MCF 10A (cell line): ENCODE data around the gene DTD2. TPM values are rescaled to one million over a fixed set of nuclear protein-coding genes. Genes with fewer than 3 reads are reported as not detected.

Experiments
- BruUV-seq: library from RNA; stranded (reverse); fragments of 400-500 nt; replicated peaks from 2 replicates; lab custom pipeline; 2021; lab: Mats Ljungman, UMichigan
- CTCF ChIA-PET: fragments of 300-600 bp; sonication (Branson Sonifier 250); formaldehyde crosslinking; extraction: SDS; loops from one replicate; lab custom pipeline; 2021; ENCODE audit warnings: antibody characterized with exemption, inconsistent platforms; lab: Yijun Ruan, JAX
- POLR2A ChIA-PET: fragments of 300-600, 350-650 bp; sonication (Branson Sonifier 250); formaldehyde crosslinking; extraction: SDS; loops from one replicate; lab custom pipeline; 2020; ENCODE audit warnings: antibody characterized with exemption, inconsistent platforms; lab: Yijun Ruan, JAX
- DNase-seq: peaks from one replicate; pipeline ENCODE4 v3.0.0-alpha.2; 2018; ENCODE audit not compliant: unreplicated experiment
- H3K27ac Mint-ChIP-seq: one replicate; pipeline ENCODE4 v1.8.0; 2022; ENCODE audit warnings: mild to moderate bottlenecking, low read depth, mixed read lengths; ENCODE audit not compliant: unreplicated experiment
- H3K27me3 Mint-ChIP-seq: one replicate; pipeline ENCODE4 v1.8.0; 2022; ENCODE audit warnings: mixed read lengths; ENCODE audit not compliant: insufficient read depth, unreplicated experiment
- H3K36me3 Mint-ChIP-seq: one replicate; pipeline ENCODE4 v1.8.0; 2022; ENCODE audit warnings: mild to moderate bottlenecking, moderate library complexity, mixed read lengths; ENCODE audit not compliant: insufficient read depth, unreplicated experiment
- H3K4me1 Mint-ChIP-seq: one replicate; pipeline ENCODE4 v1.8.0; 2022; ENCODE audit warnings: mixed read lengths; ENCODE audit not compliant: insufficient read depth, unreplicated experiment
- H3K4me3 Mint-ChIP-seq: one replicate; pipeline ENCODE4 v1.8.0; 2022; ENCODE audit warnings: mild to moderate bottlenecking, moderate library complexity, mixed read lengths; ENCODE audit not compliant: unreplicated experiment
- H3K9me3 Mint-ChIP-seq: one replicate; pipeline ENCODE4 v1.8.0; 2022; ENCODE audit warnings: mixed read lengths; ENCODE audit not compliant: unreplicated experiment
- intact Hi-C: fragments of 100-400 bp; cut with micrococcal nuclease; formaldehyde crosslinking; loops from 2 replicates; pipeline ENCODE4 v1.14.1; 2022
- total RNA-seq: library from RNA; stranded (reverse); gene quantifications from 2 replicates; pipeline ENCODE4 v1.2.3, GENCODE V29; 2022
- TF ChIP-seq, protein P1 (sequence below): fragments of 200-600 bp; IDR thresholded peaks from one replicate; pipeline ENCODE4 v1.8.0; 2022; ENCODE audit warnings: antibody characterized with exemption, mild to moderate bottlenecking; ENCODE audit not compliant: unreplicated experiment

The DTD2 gene
- total RNA-seq, 1 experiment from 2014 or later, result 24.4 TPM

DNA sequence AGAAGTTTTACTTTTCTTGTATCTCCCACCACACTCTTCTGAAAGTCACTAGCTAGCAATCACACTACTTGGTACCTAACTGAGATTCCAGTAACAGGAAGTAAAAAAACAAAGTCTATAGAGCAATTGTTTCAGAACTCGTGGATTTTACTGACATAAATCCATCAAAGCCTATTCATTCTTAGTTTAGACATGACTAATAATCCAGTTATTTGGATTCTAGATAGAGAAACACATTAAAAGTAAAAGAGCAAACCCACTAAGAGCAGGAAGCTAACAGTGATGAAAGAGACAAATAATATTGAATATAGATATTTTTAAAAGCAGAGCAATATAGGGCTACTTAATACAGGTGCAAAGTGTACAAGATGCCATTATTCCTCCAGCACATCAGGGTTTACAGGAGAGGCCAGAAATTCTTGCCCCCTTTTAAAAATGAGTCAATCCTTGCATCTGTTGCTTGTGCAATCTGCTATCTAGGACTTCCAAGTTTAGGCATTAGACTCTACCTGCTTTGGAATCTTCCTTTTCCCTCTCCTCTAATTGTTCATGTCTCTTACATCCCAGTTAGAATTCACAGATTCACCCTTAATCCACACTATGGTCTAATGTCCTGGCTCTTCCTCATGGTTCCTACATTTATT, 43.0 kb downstream of the DTD2 start:
- intact Hi-C loops, result no loop called here
- BruUV-seq, result no TSS peak
- no peaks in the 10 kb centered on the region for H3K9me3 Mint-ChIP-seq
- peak; percentile 33 for DNase-seq
- peaks cover 10% of the 10 kb centered on the region for H3K36me3 Mint-ChIP-seq
- H3K27ac Mint-ChIP-seq, result peak overlapping the region; percentile 2
- TF ChIP-seq, protein P1, sequence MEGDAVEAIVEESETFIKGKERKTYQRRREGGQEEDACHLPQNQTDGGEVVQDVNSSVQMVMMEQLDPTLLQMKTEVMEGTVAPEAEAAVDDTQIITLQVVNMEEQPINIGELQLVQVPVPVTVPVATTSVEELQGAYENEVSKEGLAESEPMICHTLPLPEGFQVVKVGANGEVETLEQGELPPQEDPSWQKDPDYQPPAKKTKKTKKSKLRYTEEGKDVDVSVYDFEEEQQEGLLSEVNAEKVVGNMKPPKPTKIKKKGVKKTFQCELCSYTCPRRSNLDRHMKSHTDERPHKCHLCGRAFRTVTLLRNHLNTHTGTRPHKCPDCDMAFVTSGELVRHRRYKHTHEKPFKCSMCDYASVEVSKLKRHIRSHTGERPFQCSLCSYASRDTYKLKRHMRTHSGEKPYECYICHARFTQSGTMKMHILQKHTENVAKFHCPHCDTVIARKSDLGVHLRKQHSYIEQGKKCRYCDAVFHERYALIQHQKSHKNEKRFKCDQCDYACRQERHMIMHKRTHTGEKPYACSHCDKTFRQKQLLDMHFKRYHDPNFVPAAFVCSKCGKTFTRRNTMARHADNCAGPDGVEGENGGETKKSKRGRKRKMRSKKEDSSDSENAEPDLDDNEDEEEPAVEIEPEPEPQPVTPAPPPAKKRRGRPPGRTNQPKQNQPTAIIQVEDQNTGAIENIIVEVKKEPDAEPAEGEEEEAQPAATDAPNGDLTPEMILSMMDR, result no peak
- H3K4me1 Mint-ChIP-seq, result peaks cover 25% of the 10 kb centered on the region
- H3K27me3 Mint-ChIP-seq, result no peaks in the 10 kb centered on the region
- H3K4me3 Mint-ChIP-seq, result no peak overlapping the region
- POLR2A ChIA-PET, result interaction anchor here (0.9 to 1.3 kb wide), 2 partner anchors 14 to 209 kb away, joined by 3 to 4 read pairs; no protein-coding TSS in a partner anchor
- CTCF ChIA-PET, result interaction anchor here (0.8 to 1.2 kb wide), 4 partner anchors 13 to 91 kb away, joined by 3 read pairs; no protein-coding TSS in a partner anchor

DNA sequence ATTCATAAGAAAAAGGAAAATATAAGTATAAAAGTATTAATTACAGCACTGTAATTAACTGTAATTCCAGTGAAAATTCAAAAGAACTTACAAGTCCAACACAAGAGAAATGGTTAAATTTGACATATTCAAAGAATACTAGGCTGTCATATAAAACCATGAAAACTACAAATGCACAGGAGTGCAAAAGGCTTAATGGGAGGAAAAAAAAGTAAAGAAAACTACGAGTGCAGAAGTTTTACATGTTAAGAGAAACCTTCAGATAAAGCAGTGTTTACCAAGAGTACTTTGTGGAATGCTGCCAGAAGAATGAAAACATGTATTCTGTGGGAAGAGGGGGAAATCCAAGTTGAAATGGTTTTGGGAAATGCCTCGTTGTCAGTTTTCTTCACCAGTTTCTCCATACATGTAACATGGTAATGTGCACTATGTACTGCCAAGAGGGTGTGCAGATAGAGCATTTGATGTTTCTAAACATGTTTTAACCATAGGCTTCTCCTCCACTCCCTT, 46.0 kb downstream of the DTD2 start:
- H3K27ac Mint-ChIP-seq, result no peak overlapping the region
- peak; percentile 16 for DNase-seq
- no peaks in the 10 kb centered on the region for H3K27me3 Mint-ChIP-seq
- H3K4me1 Mint-ChIP-seq, result peaks cover 16% of the 10 kb centered on the region
- no TSS peak for BruUV-seq
- CTCF ChIA-PET, result interaction anchor here (1.0 kb wide), 2 partner anchors 10 to 52 kb away, joined by 3 to 4 read pairs; partner anchors contain the start of gene HEATR5A
- intact Hi-C loops, result no loop called here
- no peak overlapping the region for H3K4me3 Mint-ChIP-seq
- H3K36me3 Mint-ChIP-seq, result peaks cover 11% of the 10 kb centered on the region
- TF ChIP-seq, protein P1, result no peak
- POLR2A ChIA-PET, result interaction anchor here (2.4 kb wide), 1 partner anchor 9 kb away, joined by 14 read pairs; the partner anchor contains the start of gene HEATR5A
- H3K9me3 Mint-ChIP-seq, result no peaks in the 10 kb centered on the region

DNA sequence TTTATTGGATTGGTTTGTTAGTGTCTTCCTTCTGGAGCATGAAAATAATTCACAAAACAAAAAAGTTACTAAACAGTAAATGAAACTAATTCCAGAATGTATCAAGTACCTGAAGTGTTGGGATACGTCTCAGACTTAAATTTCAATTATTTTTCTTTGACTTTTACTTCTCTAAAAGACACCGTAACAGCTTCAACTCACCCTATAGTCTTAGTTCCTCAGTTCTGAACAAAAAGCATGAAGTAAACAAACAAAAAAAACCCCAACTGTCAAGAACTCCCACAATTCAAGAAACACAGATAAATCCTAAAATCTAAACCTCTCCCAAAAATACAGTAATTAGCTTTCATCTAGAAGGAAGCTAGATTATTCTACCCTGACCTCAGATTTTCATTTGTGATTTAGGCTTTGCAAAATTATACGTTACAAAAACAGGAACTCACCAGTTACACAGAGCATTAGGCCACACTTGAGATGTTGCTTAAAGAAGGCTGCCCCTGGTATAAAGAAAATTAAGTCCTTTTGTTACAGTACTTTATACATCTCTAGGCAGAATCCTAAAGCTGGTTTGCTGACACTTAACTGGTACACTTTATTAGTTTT, 47.2 kb downstream of the DTD2 start:
- peaks cover 11% of the 10 kb centered on the region for H3K36me3 Mint-ChIP-seq
- ChIA-PET POLR2A (interaction anchor here (1.2 to 2.4 kb wide), 2 partner anchors 8 to 10 kb away, joined by 5 to 14 read pairs; partner anchors contain the start of gene HEATR5A), CTCF (interaction anchor here (1.0 to 1.3 kb wide), 2 partner anchors 11 to 32 kb away, joined by 3 to 4 read pairs; partner anchors contain the start of gene HEATR5A)
- intact Hi-C loops, result no loop called here
- peaks cover 15% of the 10 kb centered on the region for H3K4me1 Mint-ChIP-seq
- no peaks in the 10 kb centered on the region for H3K9me3 Mint-ChIP-seq
- H3K4me3 Mint-ChIP-seq, result no peak overlapping the region
- TF ChIP-seq, protein P1, result no peak
- H3K27me3 Mint-ChIP-seq, result no peaks in the 10 kb centered on the region
- no TSS peak for BruUV-seq
- no peak for DNase-seq
- no peak overlapping the region for H3K27ac Mint-ChIP-seq

DNA sequence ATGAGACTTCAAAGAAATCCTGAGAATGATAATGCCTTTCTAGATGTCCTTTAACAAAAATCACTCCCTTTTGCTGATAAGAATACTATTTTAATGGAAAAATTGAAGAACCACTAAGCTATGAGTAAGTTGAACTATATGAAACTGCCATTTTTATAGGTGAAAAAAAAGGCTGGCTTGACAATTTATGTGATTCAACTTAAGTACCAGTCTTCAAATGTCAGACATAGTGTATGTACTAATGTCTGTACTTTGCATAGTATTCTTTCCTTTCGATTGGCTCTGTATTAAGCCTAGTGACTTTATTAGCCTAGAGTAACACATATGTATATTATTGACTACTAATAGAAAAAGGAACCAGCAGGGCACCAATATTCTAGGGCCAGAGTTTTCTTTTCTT, 48.9 kb downstream of the DTD2 start:
- Mint-ChIP-seq H3K4me1 (no peaks in the 10 kb centered on the region), H3K4me3 (no peak overlapping the region), H3K36me3 (peaks cover 11% of the 10 kb centered on the region), H3K9me3 (no peaks in the 10 kb centered on the region), H3K27me3 (no peaks in the 10 kb centered on the region), H3K27ac (no peak overlapping the region)
- intact Hi-C loops, result no loop called here
- TF ChIP-seq, protein P1, result no peak
- CTCF ChIA-PET, result interaction anchor here (0.5 to 1.3 kb wide), 2 partner anchors 29 to 30 kb away, joined by 3 read pairs; no protein-coding TSS in a partner anchor
- DNase-seq, result no peak
- BruUV-seq, result no TSS peak
- POLR2A ChIA-PET, result no interaction called here
